GM21619 (cell line): ENCODE data around the gene LRCH1.

Experiments used
- ATAC-seq: cut with Tn5 transposase; IDR thresholded peaks from one replicate; pipeline ENCODE4 v1.9.1; 2021; ENCODE audit not compliant: unreplicated experiment

LRCH1 gene

DNA sequence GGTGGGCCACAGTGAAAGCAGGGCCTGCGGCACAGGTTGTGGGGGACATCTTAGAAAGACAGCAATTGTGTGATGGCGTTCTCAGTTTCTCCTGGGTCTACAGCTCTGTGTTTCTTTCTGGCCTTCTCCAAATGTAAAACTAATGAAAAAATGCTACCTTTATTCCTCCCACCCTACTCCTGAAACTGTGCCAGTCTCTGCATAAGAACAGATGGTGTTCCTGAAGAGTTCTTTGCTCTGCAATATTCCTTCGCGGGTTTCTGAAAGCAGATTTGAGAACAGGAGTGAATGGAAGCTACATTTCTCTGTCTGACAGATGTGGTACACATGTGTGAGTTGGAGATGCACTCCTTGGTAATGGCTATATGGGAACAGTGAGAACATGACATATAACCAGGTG, 18.0 kb upstream of the LRCH1 start:
- ATAC-seq: no peak

GRCh38 chr13:46535825-46536224, 17.1 kb upstream of the LRCH1 start:
- no peak for ATAC-seq

DNA sequence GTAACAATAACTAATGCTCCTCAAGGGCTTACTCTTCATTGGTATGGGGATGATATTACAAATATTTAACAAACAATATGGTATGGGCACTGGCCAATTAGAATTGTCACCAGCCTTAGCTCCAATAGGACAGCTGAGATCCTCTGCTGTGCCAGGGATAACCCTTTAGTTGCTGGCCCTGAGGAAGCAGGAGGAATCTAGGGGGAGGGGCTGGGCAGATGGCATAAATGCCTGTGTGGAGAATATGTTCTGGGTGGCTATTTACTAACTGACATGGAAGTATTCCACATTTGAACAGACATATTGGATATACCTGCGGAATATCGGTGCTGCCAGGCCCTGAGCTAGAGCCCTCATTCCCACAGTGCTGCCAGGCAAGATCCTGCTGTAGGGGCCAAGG, 16.6 kb upstream of the LRCH1 start:
- ATAC-seq: no peak

GRCh38 chr13:46539231-46539630, 13.7 kb upstream of the LRCH1 start:
- no peak for ATAC-seq

GRCh38 chr13:46541210-46541609, 11.8 kb upstream of the LRCH1 start:
- ATAC-seq: no peak

GRCh38 chr13:46542833-46543232, 10.1 kb upstream of the LRCH1 start:
- no peak for ATAC-seq

DNA sequence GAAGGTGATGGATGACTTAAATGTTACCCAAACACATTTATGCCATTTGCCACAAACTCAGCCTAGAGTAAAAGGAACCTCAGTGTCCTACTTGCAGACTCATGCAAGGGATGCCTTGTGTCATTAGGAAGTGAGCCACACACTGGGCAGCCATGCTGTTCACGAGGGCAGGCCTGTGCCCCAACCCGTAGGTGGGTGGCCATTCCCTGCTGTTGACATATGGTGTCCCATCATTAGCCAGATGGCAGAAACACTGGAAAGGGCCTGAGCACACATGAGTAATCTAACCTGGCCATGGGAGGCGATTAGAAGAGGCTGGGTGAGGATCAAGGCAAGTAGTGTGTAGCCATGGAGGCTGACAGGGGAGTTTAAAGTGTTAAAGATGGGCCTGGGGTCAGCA, 9.7 kb upstream of the LRCH1 start:
- no peak for ATAC-seq

DNA sequence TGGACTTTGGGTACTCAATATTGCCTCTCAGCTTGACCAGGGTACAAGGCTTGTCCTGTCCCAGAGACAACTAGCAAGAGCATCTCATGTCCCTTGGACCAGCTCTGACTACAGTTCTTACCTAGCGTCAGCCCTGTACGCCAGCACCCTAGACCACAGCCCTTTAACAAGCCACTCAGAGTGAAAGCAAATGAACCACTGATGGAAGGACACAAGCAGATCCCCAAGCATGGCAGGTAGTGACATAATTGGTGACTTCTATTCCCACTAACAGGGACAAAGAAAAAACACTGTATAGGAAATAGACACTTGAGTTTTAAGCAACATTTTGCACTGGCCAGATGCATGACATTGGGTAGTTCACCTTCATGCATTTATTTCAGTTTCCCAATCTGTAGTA, 8.8 kb upstream of the LRCH1 start:
- ATAC-seq: peak; percentile 82

DNA sequence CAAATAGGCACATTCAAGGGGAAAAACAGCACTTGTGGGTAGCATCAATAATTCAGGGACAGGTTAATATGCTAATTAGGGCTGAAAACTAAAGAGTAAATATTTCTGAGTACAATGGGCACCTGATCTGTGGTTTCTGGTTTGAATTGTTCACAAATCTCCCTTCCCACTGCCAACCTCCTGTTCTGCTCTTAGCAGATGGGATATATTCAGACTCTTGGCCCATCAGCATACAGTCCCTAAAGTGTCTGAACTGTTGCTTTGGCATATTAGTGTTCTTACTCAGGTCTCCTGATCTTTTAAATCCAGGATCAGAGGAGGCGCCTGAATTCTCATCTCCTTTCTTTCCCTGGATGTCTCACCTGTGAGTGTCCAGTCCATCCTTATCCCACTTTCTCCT, 8.2 kb upstream of the LRCH1 start:
- ATAC-seq: no peak

GRCh38 chr13:46546084-46546768, 6.7 kb upstream of the LRCH1 start:
- ATAC-seq: no peak

DNA sequence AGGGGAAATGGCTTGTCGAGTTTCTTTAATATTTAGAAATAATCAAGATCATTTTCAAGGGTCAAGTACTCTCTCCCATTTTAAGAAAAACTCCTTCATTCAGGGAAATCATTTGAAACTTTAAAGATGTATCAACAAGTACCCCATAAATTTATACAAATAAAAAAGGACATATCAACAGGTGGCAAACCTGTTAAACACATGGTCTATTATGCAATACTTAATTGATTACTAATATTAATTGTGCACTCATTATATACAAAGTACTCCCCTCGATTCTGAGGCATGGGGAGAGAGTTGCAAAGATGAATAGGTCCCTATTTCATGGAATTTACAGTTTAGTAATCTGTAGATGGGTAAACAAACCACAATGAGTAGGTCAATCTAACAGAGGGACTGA, 2.1 kb upstream of the LRCH1 start:
- ATAC-seq: no peak

DNA sequence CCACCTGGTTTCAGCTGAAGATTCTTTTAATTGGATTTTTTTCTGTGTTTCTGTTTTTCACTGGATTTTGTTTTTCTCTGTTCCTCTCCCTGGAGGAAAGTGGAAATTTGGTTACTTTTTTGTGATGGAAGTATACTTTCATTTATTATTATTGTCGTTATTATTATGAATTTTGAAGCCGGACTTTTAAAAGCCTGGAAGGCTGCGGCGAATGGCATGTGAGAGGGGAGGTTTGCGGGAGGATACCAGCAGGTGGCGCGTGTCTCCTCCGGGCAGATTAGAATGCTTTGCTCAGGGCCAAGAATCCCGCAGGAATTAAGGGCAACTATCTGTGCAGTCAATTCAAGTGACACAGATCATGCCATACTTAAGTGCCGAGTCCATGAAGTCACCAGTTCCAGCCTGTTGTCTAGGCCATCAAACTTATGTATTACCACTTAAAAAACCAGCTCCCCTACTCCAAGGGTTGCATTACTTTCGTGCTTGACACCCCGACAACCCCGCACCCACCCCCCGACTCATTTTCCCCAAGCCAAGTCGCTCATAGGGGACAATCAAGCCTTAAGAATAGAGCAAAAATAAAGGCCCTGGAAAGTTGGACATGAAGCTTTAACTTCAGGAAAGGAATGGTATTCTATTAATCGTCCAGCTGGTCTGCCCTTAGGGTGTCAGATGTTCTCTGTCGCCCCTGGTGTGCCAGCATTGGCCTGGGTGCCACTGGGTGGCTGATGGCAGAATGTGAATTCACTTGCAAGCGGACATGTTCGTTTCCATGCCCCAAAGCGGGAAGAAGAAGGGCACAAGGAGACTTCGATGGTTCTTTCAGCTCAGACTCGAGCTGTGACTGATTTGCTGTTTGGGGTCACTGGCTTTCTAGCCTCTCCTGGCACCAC, 1.3 kb upstream of the LRCH1 start:
- ATAC-seq: no peak

GRCh38 chr13:46552303-46552682, 677 bp upstream of the LRCH1 start:
- ATAC-seq: no peak

DNA sequence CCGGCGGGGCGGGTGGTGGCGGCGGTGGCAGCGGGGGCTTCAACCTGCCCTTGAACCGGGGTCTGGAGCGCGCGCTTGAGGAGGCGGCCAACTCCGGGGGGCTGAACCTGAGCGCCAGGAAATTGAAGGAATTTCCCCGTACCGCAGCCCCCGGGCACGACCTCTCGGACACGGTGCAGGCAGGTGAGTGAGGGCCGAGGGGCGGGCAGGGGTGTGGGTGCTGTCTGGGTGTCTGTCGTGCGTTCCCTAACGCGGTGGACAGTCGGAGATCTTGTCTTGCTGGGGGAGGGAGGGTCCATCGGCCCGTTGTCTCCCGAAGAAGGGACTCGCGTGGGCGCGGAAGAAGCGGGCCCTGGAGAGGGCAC, 533 bp downstream of the LRCH1 start:
- ATAC-seq: no peak

- ATAC-seq: peak; percentile 43
These were observed 1.2 kb downstream of the LRCH1 start for GRCh38 chr13:46553886-46554858.

GRCh38 chr13:46554951-46555350, 2.0 kb downstream of the LRCH1 start:
- ATAC-seq: no peak

- no peak for ATAC-seq
These were observed 2.9 kb downstream of the LRCH1 start for GRCh38 chr13:46555722-46556417.

DNA sequence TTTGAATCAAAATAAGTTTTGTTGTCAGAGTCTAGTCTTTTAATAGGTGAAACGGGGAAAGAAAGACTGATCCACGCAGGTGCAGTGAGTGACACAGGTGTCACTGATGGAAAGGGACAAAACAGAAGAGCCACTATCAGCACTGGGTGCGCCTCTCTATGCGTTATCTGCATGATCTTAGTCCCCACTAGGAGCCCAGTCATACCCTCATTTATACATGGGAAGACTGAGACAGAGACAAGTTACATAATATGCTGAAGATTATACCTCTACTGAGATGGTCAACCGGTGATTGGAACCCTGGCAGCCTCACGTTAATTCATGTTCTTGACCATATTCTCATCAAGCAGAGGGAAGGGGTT, 3.4 kb downstream of the LRCH1 start:
- no peak for ATAC-seq

GRCh38 chr13:46559272-46559805, 6.4 kb downstream of the LRCH1 start:
- no peak for ATAC-seq

GRCh38 chr13:46560778-46561177, 7.8 kb downstream of the LRCH1 start:
- no peak for ATAC-seq

DNA sequence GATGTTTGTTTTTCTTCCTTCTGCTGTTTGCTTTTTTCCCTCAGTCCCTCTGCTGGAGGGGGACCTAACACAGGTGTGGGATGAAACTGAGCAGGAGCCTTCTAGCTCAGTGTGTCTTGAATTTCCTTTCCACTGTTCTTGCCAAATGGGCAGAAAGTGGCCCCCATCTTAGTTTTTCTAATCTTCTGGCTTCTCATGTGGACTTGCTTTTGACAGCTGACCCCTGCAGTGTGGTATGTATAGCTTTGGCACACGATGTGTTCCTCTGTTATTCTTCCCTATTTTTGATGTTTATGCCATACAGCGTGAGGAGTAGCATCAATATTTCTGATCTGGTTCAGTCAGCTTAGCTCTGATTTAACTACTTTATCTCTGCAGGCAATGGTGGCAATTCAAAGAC, 8.3 kb downstream of the LRCH1 start:
- no peak for ATAC-seq
